Measurements from ENCODE around the gene ZCRB1. TPM values are rescaled to one million over a fixed set of nuclear protein-coding genes. Genes with fewer than 3 reads are reported as not detected.
A peak's percentile ranks its signal among the peaks of the same experiment; 100 is the strongest.
"Not testable (repeated sequence)": the region's sequence is repeated elsewhere in the genome, so short reads cannot be mapped to it uniquely, and the experiment has no call there.

The ZCRB1 gene
- total RNA-seq, 1 experiment from 2014 or later = 42.6 TPM

DNA sequence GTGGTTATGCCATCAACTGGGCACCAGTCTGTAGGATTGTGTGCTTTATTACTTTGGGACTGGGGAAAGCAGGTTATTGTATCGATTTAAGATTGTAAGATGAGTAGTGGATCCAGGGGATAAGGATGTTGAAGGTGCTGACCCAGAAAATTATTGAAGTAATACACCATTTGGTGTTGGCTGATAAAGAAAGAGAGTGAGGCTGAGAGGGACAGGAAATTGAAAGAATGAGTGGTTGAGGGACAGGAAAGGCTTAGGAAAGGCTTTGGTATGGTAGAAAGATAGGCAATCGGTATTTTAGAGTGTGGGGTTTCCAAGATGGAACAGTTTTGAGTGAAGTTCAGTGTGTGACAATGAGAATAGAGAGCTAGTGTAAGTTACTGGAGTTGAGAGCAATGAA is 12.4 kb upstream of the ZCRB1 start:
- DNase-seq = no peak
- Histone ChIP-seq H3K36me3 (peaks cover 15% of the 10 kb centered on the region), H3K9me3 (no peaks in the 10 kb centered on the region), H3K27me3 (no peaks in the 10 kb centered on the region), H3K4me3 (no peak overlapping the region)

- Histone ChIP-seq H3K27me3 (no peaks in the 10 kb centered on the region), H3K4me3 (no peak overlapping the region), H3K9me3 (no peaks in the 10 kb centered on the region), H3K36me3 (peaks cover 12% of the 10 kb centered on the region)
- no peak for DNase-seq
These were observed 10.4 kb upstream of the ZCRB1 start for GRCh38 chr12:42336286-42336685.

DNA sequence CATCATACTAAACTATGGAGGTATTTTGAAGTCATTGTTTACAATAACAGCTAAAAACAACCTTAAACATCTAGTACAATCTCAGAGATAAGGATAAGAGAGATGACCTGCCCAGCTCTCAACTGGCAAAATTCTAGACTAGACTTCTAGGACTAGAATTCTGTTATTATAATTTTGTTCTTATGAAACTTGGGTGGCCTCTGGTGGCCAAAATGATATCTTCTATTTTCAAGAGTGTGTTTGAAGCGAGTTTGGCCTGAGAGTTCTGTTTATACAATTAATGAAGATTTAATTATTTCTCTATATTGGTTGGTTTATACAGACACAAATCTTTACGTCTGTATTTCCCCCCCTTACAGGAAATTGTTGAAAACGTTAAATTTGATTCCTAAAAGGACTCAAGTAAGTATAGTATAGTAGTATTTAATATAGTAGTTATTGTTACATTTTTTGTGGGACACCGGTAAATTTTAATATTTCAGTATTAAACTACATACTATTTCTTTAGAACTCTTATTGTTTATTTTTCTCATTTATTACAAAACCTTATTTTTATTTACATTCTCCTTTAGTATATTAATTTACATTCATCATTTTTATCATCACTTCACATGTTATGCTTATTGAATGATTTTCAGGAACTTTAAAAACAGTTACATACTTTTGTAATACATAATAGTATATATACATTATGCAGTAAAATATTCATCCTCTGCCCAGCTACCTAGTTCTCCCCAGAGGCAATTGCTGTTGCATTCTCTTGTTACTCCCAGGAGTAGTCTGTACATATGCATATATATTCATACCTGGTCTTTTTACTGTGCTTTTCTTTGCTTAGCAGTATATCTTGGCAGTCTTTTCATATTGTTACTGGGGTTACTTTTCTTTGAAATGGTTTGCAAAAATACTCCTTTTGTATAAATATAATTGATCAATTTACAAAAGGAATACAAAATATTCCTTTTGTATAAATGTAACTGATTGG is 6.7 kb upstream of the ZCRB1 start:
- H3K27me3 ChIP-seq = no peaks in the 10 kb centered on the region
- no peak overlapping the region for H3K4me3 ChIP-seq
- no peaks in the 10 kb centered on the region for H3K9me3 ChIP-seq
- peaks cover 10% of the 10 kb centered on the region for H3K36me3 ChIP-seq
- DNase-seq = no peak

- not testable (repeated sequence) for DNase-seq, H3K9me3 ChIP-seq, H3K27me3 ChIP-seq, H3K4me3 ChIP-seq, H3K36me3 ChIP-seq
These were observed 4.2 kb upstream of the ZCRB1 start for GRCh38 chr12:42330097-42330496.

- Histone ChIP-seq H3K27me3 (no peaks in the 10 kb centered on the region), H3K36me3 (peaks cover 8% of the 10 kb centered on the region), H3K4me3 (peak overlapping the region; percentile 99), H3K9me3 (no peaks in the 10 kb centered on the region)
- DNase-seq = no peak
These were observed 1.3 kb upstream of the ZCRB1 start for GRCh38 chr12:42327227-42327590.

GRCh38 chr12:42326541-42327226 is 790 bp upstream of the ZCRB1 start:
- Histone ChIP-seq H3K9me3 (no peaks in the 10 kb centered on the region), H3K4me3 (peak overlapping the region; percentile 99), H3K27me3 (no peaks in the 10 kb centered on the region), H3K36me3 (peaks cover 8% of the 10 kb centered on the region)
- peak; percentile 28 for DNase-seq

DNA sequence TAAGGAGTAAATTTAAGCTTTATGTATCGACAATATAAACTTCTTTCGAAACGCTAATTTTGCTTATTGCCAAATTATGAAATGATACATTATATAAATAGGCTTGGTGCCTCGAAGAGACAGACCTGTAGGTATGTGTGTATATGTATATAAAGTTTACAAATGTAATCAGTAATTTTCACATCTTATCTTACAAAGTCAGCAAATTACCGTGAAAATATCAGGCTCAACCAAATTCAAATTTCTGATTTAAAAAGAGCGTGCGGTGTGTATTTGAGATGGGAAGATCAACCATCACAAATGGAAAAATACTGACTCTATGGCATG is 605 bp downstream of the ZCRB1 start:
- Histone ChIP-seq H3K36me3 (peaks cover 8% of the 10 kb centered on the region), H3K27me3 (no peaks in the 10 kb centered on the region), H3K9me3 (no peaks in the 10 kb centered on the region), H3K4me3 (peak overlapping the region; percentile 99)
- DNase-seq = no peak

DNA sequence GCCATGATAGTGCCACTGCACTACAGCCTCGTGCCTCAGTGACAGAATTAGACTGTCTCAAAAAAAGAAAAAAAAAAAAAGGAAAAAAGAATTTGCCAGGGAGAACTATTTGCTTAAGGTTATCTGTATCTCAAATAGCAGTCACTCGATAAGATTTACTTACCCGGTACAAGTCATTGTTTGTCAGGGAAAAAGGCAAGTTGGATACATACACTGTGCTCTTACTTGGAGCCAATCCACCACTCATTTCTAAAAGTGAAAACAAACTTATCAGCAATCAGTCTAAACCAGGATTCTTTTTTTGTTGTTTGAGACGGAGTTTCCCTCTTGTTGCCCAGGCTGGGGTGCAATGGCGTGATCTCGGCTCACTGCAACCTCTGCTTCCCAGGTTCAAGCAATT is 2.0 kb downstream of the ZCRB1 start:
- no peak for DNase-seq
- H3K4me3 ChIP-seq = no peak overlapping the region
- H3K36me3 ChIP-seq = peaks cover 8% of the 10 kb centered on the region; the same call in 1 of the 2 replicates
- no peaks in the 10 kb centered on the region for H3K9me3 ChIP-seq
- H3K27me3 ChIP-seq = no peaks in the 10 kb centered on the region

- no peaks in the 10 kb centered on the region for H3K27me3 ChIP-seq
- no peaks in the 10 kb centered on the region for H3K9me3 ChIP-seq
- H3K36me3 ChIP-seq = peaks cover 7% of the 10 kb centered on the region
- no peak for DNase-seq
- no peak overlapping the region for H3K4me3 ChIP-seq
These were observed 3.3 kb downstream of the ZCRB1 start for GRCh38 chr12:42322567-42322966.

DNA sequence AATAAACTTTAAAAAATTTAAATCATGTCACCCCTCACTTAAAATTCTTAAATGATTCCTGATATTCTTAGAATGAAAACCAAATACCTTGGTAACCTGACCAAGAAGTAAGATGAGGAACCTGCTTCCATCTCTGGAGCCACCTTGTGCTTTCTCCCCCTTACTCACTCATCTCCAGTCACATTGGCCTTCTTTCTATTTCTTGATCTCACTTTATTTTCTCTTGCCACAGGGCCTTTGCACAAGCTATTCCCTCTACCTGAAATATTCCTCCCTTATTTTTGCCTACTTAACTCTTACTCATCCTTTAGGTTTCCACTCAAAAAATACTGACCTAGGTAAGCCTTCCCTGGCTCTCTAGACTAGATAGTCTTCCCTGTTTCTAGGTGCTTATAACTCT is 5.1 kb downstream of the ZCRB1 start:
- H3K9me3 ChIP-seq = no peaks in the 10 kb centered on the region
- DNase-seq = no peak
- no peaks in the 10 kb centered on the region for H3K27me3 ChIP-seq
- H3K4me3 ChIP-seq = no peak overlapping the region
- H3K36me3 ChIP-seq = peaks cover 6% of the 10 kb centered on the region

DNA sequence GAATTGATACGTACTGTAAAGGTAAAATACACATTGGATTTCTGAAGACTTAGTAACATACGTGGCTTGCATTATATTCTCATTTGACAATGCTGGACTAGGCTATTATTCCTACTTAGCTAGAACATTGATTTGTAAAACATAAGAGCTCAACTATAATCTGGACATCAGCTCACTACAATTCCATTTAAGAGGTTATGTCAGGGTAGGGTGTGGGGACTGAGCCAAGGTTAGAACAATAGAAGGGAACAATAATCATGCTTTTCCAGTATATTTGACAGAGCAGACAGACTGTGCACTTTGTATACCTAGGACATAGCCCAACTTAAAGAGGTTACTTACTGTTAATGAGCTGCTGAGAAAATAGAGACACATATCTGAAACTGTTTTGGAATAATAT is 10.8 kb downstream of the ZCRB1 start:
- no peak for DNase-seq
- peaks cover 15% of the 10 kb centered on the region for H3K36me3 ChIP-seq
- H3K9me3 ChIP-seq = no peaks in the 10 kb centered on the region
- H3K27me3 ChIP-seq = no peaks in the 10 kb centered on the region
- H3K4me3 ChIP-seq = no peak overlapping the region

DNA sequence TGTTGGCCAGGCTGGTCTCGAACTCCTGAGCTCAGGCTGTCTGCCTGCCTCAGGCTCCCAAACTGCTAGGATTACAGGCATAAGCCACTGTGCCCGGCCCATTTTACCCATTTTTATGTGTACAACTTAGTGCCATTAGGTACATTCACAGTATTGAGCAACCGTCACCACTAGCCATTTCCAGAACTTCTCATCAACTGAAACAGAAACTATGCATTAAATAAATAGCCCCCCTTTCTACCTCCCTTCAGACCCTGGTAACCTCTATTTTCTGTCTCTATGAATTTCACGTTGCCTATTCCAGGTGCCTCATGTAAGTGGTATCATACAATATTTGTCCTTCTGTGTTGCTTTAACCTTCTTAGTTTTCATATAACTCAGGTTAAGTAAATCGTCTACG is 15.9 kb downstream of the ZCRB1 start:
- Histone ChIP-seq H3K36me3 (peaks cover 10% of the 10 kb centered on the region), H3K27me3 (no peaks in the 10 kb centered on the region), H3K9me3 (no peaks in the 10 kb centered on the region), H3K4me3 (no peak overlapping the region)
- no peak for DNase-seq

- no peaks in the 10 kb centered on the region for H3K27me3 ChIP-seq
- peaks cover 5% of the 10 kb centered on the region; the same call in 1 of the 2 replicates for H3K36me3 ChIP-seq
- no peak for DNase-seq
- H3K4me3 ChIP-seq = no peak overlapping the region
- no peaks in the 10 kb centered on the region for H3K9me3 ChIP-seq
These were observed 17.5 kb downstream of the ZCRB1 start for GRCh38 chr12:42308390-42308789.

- no peaks in the 10 kb centered on the region for H3K9me3 ChIP-seq
- no peak for DNase-seq
- H3K36me3 ChIP-seq = no peaks in the 10 kb centered on the region
- no peak overlapping the region for H3K4me3 ChIP-seq
- no peaks in the 10 kb centered on the region for H3K27me3 ChIP-seq
These were observed 19.6 kb downstream of the ZCRB1 start for GRCh38 chr12:42306297-42306696.

DNA sequence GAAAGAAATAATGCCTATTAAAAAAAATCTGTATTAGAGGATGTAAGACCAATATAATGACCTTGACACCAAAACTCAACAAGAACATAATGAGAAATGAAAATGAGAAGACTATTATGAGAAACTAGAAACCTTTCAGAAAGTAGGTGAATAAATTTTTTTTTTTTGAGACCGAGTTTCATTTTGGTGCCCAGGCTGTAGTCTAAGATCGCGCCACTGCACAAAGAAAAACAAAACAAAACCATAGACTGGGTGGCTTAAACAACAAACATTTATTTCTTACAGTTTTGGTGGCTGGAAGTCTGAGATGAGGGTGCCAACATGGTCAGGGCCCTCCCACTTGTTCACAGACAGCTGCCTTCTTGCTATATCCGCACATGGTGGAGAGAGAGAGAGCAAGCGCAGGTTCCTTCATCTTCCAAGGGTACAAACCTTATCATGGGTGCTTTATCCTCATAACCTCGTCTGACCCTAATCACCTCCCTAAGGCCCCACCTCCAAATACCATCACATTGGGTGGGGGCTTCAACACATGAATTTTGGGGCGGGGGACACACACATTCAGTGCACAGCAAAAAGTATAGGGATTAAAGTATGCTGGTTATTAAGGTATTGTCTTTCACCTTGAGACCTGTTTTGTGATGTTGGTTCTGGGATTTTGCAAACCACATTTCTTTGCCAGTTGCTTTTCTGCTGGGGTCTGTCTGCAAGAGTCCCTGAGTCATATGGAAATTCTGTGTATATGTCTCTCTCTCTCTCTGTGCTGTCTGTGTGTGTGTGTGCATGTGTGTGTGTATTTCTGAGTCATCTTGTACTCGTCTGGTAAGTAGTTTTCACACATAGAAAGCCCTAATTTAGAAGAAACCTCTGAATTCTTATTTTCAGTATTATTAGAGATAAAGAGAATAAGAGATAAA is 26.2 kb downstream of the ZCRB1 start:
- no peaks in the 10 kb centered on the region for H3K36me3 ChIP-seq
- H3K9me3 ChIP-seq = no peaks in the 10 kb centered on the region
- DNase-seq = peak; percentile 10
- no peak overlapping the region for H3K4me3 ChIP-seq
- no peaks in the 10 kb centered on the region for H3K27me3 ChIP-seq

- no peaks in the 10 kb centered on the region for H3K27me3 ChIP-seq
- no peaks in the 10 kb centered on the region for H3K9me3 ChIP-seq
- H3K4me3 ChIP-seq = no peak overlapping the region
- no peak for DNase-seq
- no peaks in the 10 kb centered on the region for H3K36me3 ChIP-seq
These were observed 27.0 kb downstream of the ZCRB1 start for GRCh38 chr12:42298887-42299286.

Measured in MG63 (cell line).